Endothelial cell (in vitro differentiated cells): ENCODE results near the gene MIB2. TPM values are rescaled to one million over a fixed set of nuclear protein-coding genes. Genes with fewer than 3 reads are reported as not detected.

Experiments
- DNase-seq: peaks from one replicate; pipeline ENCODE4 v3.0.0; 2021; ENCODE audit warnings: low spot score
- H3K27ac Mint-ChIP-seq: one replicate; pipeline ENCODE4 v1.8.0; 2021; ENCODE audit warnings: mixed read lengths, inconsistent platforms; ENCODE audit not compliant: unreplicated experiment
- H3K27me3 Mint-ChIP-seq: one replicate; pipeline ENCODE4 v1.8.0; 2021; ENCODE audit warnings: mild to moderate bottlenecking, moderate library complexity, mixed read lengths, inconsistent platforms; ENCODE audit not compliant: unreplicated experiment
- H3K36me3 Mint-ChIP-seq: one replicate; pipeline ENCODE4 v1.8.0; 2021; ENCODE audit warnings: mild to moderate bottlenecking, low read depth, mixed read lengths, inconsistent platforms; ENCODE audit not compliant: unreplicated experiment
- H3K4me1 Mint-ChIP-seq: one replicate; pipeline ENCODE4 v1.8.0; 2021; ENCODE audit warnings: mild to moderate bottlenecking, mixed read lengths, inconsistent platforms; ENCODE audit not compliant: unreplicated experiment
- H3K4me3 Mint-ChIP-seq: one replicate; pipeline ENCODE4 v1.8.0; 2021; ENCODE audit warnings: mild to moderate bottlenecking, mixed read lengths, inconsistent platforms; ENCODE audit not compliant: unreplicated experiment
- H3K9me3 Mint-ChIP-seq: one replicate; pipeline ENCODE4 v1.8.0; 2021; ENCODE audit warnings: mixed read lengths, inconsistent platforms; ENCODE audit not compliant: unreplicated experiment
- CTCF ChIP-seq: fragments of 200-600 bp; sonication (generic); IDR thresholded peaks from one replicate; pipeline ENCODE4 v1.5.0; 2021; ENCODE audit warnings: antibody characterized with exemption; ENCODE audit not compliant: unreplicated experiment
- total RNA-seq: library from RNA; stranded (reverse); fragmentation: NEBNext Ultra II Directional; extraction: Animal tissue kit (Norgen Biotek cat#: 25700); gene quantifications from one replicate; pipeline ENCODE4 v1.2.1, GENCODE V29; 2021; ENCODE audit not compliant: unreplicated experiment

MIB2 gene
- total RNA-seq, 1 donor from 2014 or later = 84.4 TPM

- Mint-ChIP-seq H3K4me1 (peaks cover 20% of the 10 kb centered on the region), H3K27ac (peak overlapping the region; percentile 70), H3K36me3 (peaks cover 16% of the 10 kb centered on the region), H3K4me3 (no peak overlapping the region), H3K27me3 (peaks cover 3% of the 10 kb centered on the region), H3K9me3 (no peaks in the 10 kb centered on the region)
- DNase-seq = no peak
- TF ChIP-seq CTCF = no peak
Measured at GRCh38 chr1:1664941-1665814, 49.9 kb downstream of the MIB2 start.

- Mint-ChIP-seq H3K36me3 (peaks cover 16% of the 10 kb centered on the region), H3K4me3 (no peak overlapping the region), H3K4me1 (peaks cover 24% of the 10 kb centered on the region), H3K9me3 (no peaks in the 10 kb centered on the region), H3K27ac (no peak overlapping the region), H3K27me3 (peaks cover 3% of the 10 kb centered on the region)
- TF ChIP-seq CTCF = peak; percentile 61
- DNase-seq = peak; percentile 73
Measured at GRCh38 chr1:1665815-1666251, 50.5 kb downstream of the MIB2 start.

- Mint-ChIP-seq H3K36me3 (peaks cover 20% of the 10 kb centered on the region), H3K4me3 (no peak overlapping the region), H3K27ac (no peak overlapping the region), H3K27me3 (peaks cover 3% of the 10 kb centered on the region), H3K9me3 (no peaks in the 10 kb centered on the region), H3K4me1 (peaks cover 31% of the 10 kb centered on the region)
- no peak for TF ChIP-seq CTCF
- DNase-seq = no peak
Measured at GRCh38 chr1:1666526-1666925, 51.2 kb downstream of the MIB2 start.

- H3K36me3 Mint-ChIP-seq = peaks cover 20% of the 10 kb centered on the region
- TF ChIP-seq CTCF = no peak
- H3K27me3 Mint-ChIP-seq = peaks cover 6% of the 10 kb centered on the region
- DNase-seq = no peak
- peak overlapping the region; percentile 52 for H3K27ac Mint-ChIP-seq
- H3K4me1 Mint-ChIP-seq = peaks cover 22% of the 10 kb centered on the region
- no peaks in the 10 kb centered on the region for H3K9me3 Mint-ChIP-seq
- peak overlapping the region; percentile 31 for H3K4me3 Mint-ChIP-seq
Measured at GRCh38 chr1:1669468-1670440, 54.5 kb downstream of the MIB2 start.
